ENCODE data around the gene PSMB2.

The PSMB2 gene

GRCh38 chr1:35672116-35672515, 30.8 kb upstream of the PSMB2 start:
- H2AFZ ChIP-seq (ENCODE audit: low read depth, low read length), result no peak overlapping the region
- no peaks in the 10 kb centered on the region for H3K9me3 ChIP-seq (ENCODE audit: insufficient read depth, low read length, severe bottlenecking)
- H3K27me3 ChIP-seq (ENCODE audit: insufficient read depth, low read length, poor library complexity), result no peaks in the 10 kb centered on the region
- no peak overlapping the region for H3K9ac ChIP-seq (ENCODE audit: low read depth, low read length)
- ATAC-seq (ENCODE audit: insufficient read depth, low read depth) (no peak), DNase-seq (no peak)
- H3K36me3 ChIP-seq (ENCODE audit: insufficient read depth, low read length), result no peaks in the 10 kb centered on the region
- H3K79me2 ChIP-seq (ENCODE audit: insufficient read depth, low read length), result no peaks in the 10 kb centered on the region
- no peaks in the 10 kb centered on the region for H4K20me1 ChIP-seq (ENCODE audit: insufficient read depth, low read length)
- no peaks in the 10 kb centered on the region for H3K4me1 ChIP-seq (ENCODE audit: insufficient read depth, low read length)
- no peak overlapping the region for H3K4me2 ChIP-seq (ENCODE audit: insufficient read depth, low read length)
- TF ChIP-seq EZH2 (IDR thresholded peaks at IDR 0.05; ENCODE audit: borderline replicate concordance, low read depth, low read length, severe bottlenecking), result no peak
- TF ChIP-seq CTCF (IDR thresholded peaks at IDR 0.05; ENCODE audit: borderline replicate concordance, extremely low read depth, low read length, poor library complexity, severe bottlenecking), result no peak
- H3K4me3 ChIP-seq (ENCODE audit: low read depth in 1 of 2, low read length in 2 of 2), result no peak overlapping the region
- H3K27ac ChIP-seq (ENCODE audit: low read length), result no peak overlapping the region

- TF ChIP-seq CTCF (IDR thresholded peaks at IDR 0.05; ENCODE audit: borderline replicate concordance, extremely low read depth, low read length, poor library complexity, severe bottlenecking), result no peak
- no peak for TF ChIP-seq EZH2 (IDR thresholded peaks at IDR 0.05; ENCODE audit: borderline replicate concordance, low read depth, low read length, severe bottlenecking)
- Histone ChIP-seq H3K4me2 (ENCODE audit: insufficient read depth, low read length) (no peak overlapping the region), H3K27me3 (ENCODE audit: insufficient read depth, low read length, poor library complexity) (no peaks in the 10 kb centered on the region), H2AFZ (ENCODE audit: low read depth, low read length) (no peak overlapping the region), H4K20me1 (ENCODE audit: insufficient read depth, low read length) (no peaks in the 10 kb centered on the region), H3K4me1 (ENCODE audit: insufficient read depth, low read length) (no peaks in the 10 kb centered on the region), H3K36me3 (ENCODE audit: insufficient read depth, low read length) (no peaks in the 10 kb centered on the region), H3K27ac (ENCODE audit: low read length) (no peak overlapping the region), H3K4me3 (ENCODE audit: low read depth in 1 of 2, low read length in 2 of 2) (no peak overlapping the region), H3K9ac (ENCODE audit: low read depth, low read length) (no peak overlapping the region), H3K9me3 (ENCODE audit: insufficient read depth, low read length, severe bottlenecking) (no peaks in the 10 kb centered on the region), H3K79me2 (ENCODE audit: insufficient read depth, low read length) (no peaks in the 10 kb centered on the region)
- ATAC-seq (ENCODE audit: insufficient read depth, low read depth), result no peak
- no peak for DNase-seq
Measured at GRCh38 chr1:35668506-35668905, 27.2 kb upstream of the PSMB2 start.

GRCh38 chr1:35666916-35667315, 25.6 kb upstream of the PSMB2 start:
- Histone ChIP-seq H3K4me1 (ENCODE audit: insufficient read depth, low read length) (no peaks in the 10 kb centered on the region), H3K4me2 (ENCODE audit: insufficient read depth, low read length) (no peak overlapping the region), H3K36me3 (ENCODE audit: insufficient read depth, low read length) (no peaks in the 10 kb centered on the region), H4K20me1 (ENCODE audit: insufficient read depth, low read length) (no peaks in the 10 kb centered on the region), H3K79me2 (ENCODE audit: insufficient read depth, low read length) (no peaks in the 10 kb centered on the region), H3K27ac (ENCODE audit: low read length) (no peak overlapping the region), H3K9me3 (ENCODE audit: insufficient read depth, low read length, severe bottlenecking) (no peaks in the 10 kb centered on the region), H3K9ac (ENCODE audit: low read depth, low read length) (no peak overlapping the region), H3K27me3 (ENCODE audit: insufficient read depth, low read length, poor library complexity) (no peaks in the 10 kb centered on the region), H2AFZ (ENCODE audit: low read depth, low read length) (no peak overlapping the region), H3K4me3 (ENCODE audit: low read depth in 1 of 2, low read length in 2 of 2) (no peak overlapping the region)
- DNase-seq (no peak), ATAC-seq (ENCODE audit: insufficient read depth, low read depth) (no peak)
- no peak for TF ChIP-seq CTCF (IDR thresholded peaks at IDR 0.05; ENCODE audit: borderline replicate concordance, extremely low read depth, low read length, poor library complexity, severe bottlenecking)
- TF ChIP-seq EZH2 (IDR thresholded peaks at IDR 0.05; ENCODE audit: borderline replicate concordance, low read depth, low read length, severe bottlenecking), result no peak

GRCh38 chr1:35666216-35666615, 24.9 kb upstream of the PSMB2 start:
- Histone ChIP-seq H3K36me3 (ENCODE audit: insufficient read depth, low read length) (no peaks in the 10 kb centered on the region), H3K27ac (ENCODE audit: low read length) (no peak overlapping the region), H3K79me2 (ENCODE audit: insufficient read depth, low read length) (no peaks in the 10 kb centered on the region), H3K4me1 (ENCODE audit: insufficient read depth, low read length) (no peaks in the 10 kb centered on the region), H2AFZ (ENCODE audit: low read depth, low read length) (no peak overlapping the region), H3K9me3 (ENCODE audit: insufficient read depth, low read length, severe bottlenecking) (no peaks in the 10 kb centered on the region), H3K27me3 (ENCODE audit: insufficient read depth, low read length, poor library complexity) (no peaks in the 10 kb centered on the region), H4K20me1 (ENCODE audit: insufficient read depth, low read length) (no peaks in the 10 kb centered on the region), H3K9ac (ENCODE audit: low read depth, low read length) (no peak overlapping the region), H3K4me3 (ENCODE audit: low read depth in 1 of 2, low read length in 2 of 2) (no peak overlapping the region), H3K4me2 (ENCODE audit: insufficient read depth, low read length) (no peak overlapping the region)
- TF ChIP-seq CTCF (IDR thresholded peaks at IDR 0.05; ENCODE audit: borderline replicate concordance, extremely low read depth, low read length, poor library complexity, severe bottlenecking), result no peak
- DNase-seq (no peak), ATAC-seq (ENCODE audit: insufficient read depth, low read depth) (no peak)
